Inferior parietal cortex (tissue), 1 donor: ENCODE data around the gene PHF11.
A peak's percentile ranks its signal among the peaks of the same experiment; 100 is the strongest.
"Not testable (repeated sequence)": the region's sequence is repeated elsewhere in the genome, so short reads cannot be mapped to it uniquely, and the experiment has no call there.

Experiments
- DNase-seq: peaks from one replicate; pipeline ENCODE4 v3.0.0-alpha.2; 2016; ENCODE audit errors: extremely low spot score

Gene PHF11

GRCh38 chr13:49495783-49496762 lies at the start of gene PHF11:
Gene PHF11, plus strand, starts transcription at chr13:49495953. Its CDS starts 49 bp downstream, at chr13:49496002.
- DNase-seq, result peak; percentile 54

GRCh38 chr13:49446473-49446872 lies 49.3 kb upstream of the PHF11 start:
- no peak for DNase-seq

GRCh38 chr13:49448753-49449152 lies 47.0 kb upstream of the PHF11 start:
- DNase-seq, result no peak

- DNase-seq, result no peak
These were observed 45.5 kb upstream of the PHF11 start for GRCh38 chr13:49450105-49450819.

- DNase-seq, result no peak
These were observed 42.9 kb upstream of the PHF11 start for GRCh38 chr13:49452725-49453457.

GRCh38 chr13:49453465-49453864 lies 42.3 kb upstream of the PHF11 start:
- DNase-seq, result no peak

GRCh38 chr13:49454388-49455006 lies 41.3 kb upstream of the PHF11 start:
- DNase-seq, result no peak

GRCh38 chr13:49455007-49455398 lies 40.8 kb upstream of the PHF11 start:
- DNase-seq, result no peak

GRCh38 chr13:49456156-49456555 lies 39.6 kb upstream of the PHF11 start:
- DNase-seq, result no peak

GRCh38 chr13:49457221-49457620 lies 38.5 kb upstream of the PHF11 start:
- DNase-seq, result no peak

- no peak for DNase-seq
These were observed 36.2 kb upstream of the PHF11 start for GRCh38 chr13:49459580-49459979.

GRCh38 chr13:49464085-49464484 lies 31.7 kb upstream of the PHF11 start:
- no peak for DNase-seq

- DNase-seq, result no peak
These were observed 31.0 kb upstream of the PHF11 start for GRCh38 chr13:49464621-49465325.

GRCh38 chr13:49466292-49466838 lies 29.4 kb upstream of the PHF11 start:
- no peak for DNase-seq

GRCh38 chr13:49472186-49472585 lies 23.6 kb upstream of the PHF11 start:
- DNase-seq, result no peak

GRCh38 chr13:49476529-49476928 lies 19.2 kb upstream of the PHF11 start:
- DNase-seq, result no peak

- no peak for DNase-seq
These were observed 14.0 kb upstream of the PHF11 start for GRCh38 chr13:49481788-49482187.

GRCh38 chr13:49488563-49488962 lies 7.2 kb upstream of the PHF11 start:
- DNase-seq, result no peak

- peak; percentile 9 for DNase-seq
These were observed 1.1 kb upstream of the PHF11 start for GRCh38 chr13:49494645-49495044.

GRCh38 chr13:49496837-49497236 lies 1.1 kb downstream of the PHF11 start:
- not testable (repeated sequence) for DNase-seq

GRCh38 chr13:49497272-49497671 lies 1.5 kb downstream of the PHF11 start:
- no peak for DNase-seq
